Measurements from ENCODE around the gene MAP1S. TPM values are rescaled to one million over a fixed set of nuclear protein-coding genes. Genes with fewer than 3 reads are reported as not detected.

Gene MAP1S
- polyA plus RNA-seq, 1 of the 3 experiments (the other 2 are of a cell fraction), result 18.4 TPM

GRCh38 chr19:17754634-17755442 lies 35.6 kb downstream of the MAP1S start:
- TF ChIP-seq, protein P1, sequence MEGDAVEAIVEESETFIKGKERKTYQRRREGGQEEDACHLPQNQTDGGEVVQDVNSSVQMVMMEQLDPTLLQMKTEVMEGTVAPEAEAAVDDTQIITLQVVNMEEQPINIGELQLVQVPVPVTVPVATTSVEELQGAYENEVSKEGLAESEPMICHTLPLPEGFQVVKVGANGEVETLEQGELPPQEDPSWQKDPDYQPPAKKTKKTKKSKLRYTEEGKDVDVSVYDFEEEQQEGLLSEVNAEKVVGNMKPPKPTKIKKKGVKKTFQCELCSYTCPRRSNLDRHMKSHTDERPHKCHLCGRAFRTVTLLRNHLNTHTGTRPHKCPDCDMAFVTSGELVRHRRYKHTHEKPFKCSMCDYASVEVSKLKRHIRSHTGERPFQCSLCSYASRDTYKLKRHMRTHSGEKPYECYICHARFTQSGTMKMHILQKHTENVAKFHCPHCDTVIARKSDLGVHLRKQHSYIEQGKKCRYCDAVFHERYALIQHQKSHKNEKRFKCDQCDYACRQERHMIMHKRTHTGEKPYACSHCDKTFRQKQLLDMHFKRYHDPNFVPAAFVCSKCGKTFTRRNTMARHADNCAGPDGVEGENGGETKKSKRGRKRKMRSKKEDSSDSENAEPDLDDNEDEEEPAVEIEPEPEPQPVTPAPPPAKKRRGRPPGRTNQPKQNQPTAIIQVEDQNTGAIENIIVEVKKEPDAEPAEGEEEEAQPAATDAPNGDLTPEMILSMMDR (IDR thresholded peaks at IDR 0.05), result no peak
- TF ChIP-seq FOXJ3 (CRISPR knock-in tag; IDR thresholded peaks at IDR 0.05), result no peak
- TF ChIP-seq, protein P2, sequence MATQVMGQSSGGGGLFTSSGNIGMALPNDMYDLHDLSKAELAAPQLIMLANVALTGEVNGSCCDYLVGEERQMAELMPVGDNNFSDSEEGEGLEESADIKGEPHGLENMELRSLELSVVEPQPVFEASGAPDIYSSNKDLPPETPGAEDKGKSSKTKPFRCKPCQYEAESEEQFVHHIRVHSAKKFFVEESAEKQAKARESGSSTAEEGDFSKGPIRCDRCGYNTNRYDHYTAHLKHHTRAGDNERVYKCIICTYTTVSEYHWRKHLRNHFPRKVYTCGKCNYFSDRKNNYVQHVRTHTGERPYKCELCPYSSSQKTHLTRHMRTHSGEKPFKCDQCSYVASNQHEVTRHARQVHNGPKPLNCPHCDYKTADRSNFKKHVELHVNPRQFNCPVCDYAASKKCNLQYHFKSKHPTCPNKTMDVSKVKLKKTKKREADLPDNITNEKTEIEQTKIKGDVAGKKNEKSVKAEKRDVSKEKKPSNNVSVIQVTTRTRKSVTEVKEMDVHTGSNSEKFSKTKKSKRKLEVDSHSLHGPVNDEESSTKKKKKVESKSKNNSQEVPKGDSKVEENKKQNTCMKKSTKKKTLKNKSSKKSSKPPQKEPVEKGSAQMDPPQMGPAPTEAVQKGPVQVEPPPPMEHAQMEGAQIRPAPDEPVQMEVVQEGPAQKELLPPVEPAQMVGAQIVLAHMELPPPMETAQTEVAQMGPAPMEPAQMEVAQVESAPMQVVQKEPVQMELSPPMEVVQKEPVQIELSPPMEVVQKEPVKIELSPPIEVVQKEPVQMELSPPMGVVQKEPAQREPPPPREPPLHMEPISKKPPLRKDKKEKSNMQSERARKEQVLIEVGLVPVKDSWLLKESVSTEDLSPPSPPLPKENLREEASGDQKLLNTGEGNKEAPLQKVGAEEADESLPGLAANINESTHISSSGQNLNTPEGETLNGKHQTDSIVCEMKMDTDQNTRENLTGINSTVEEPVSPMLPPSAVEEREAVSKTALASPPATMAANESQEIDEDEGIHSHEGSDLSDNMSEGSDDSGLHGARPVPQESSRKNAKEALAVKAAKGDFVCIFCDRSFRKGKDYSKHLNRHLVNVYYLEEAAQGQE (IDR thresholded peaks at IDR 0.05; ENCODE audit: low read depth, low read length), result no peak
- TF ChIP-seq TCF12 (IDR thresholded peaks at IDR 0.05), result no peak
- TF ChIP-seq GATA2 (CRISPR knock-in tag; IDR thresholded peaks at IDR 0.05), result no peak
- no peak for TF ChIP-seq MXI1 (IDR thresholded peaks at IDR 0.05; ENCODE audit: low read depth, low read length)
- TF ChIP-seq NFIC (IDR thresholded peaks at IDR 0.05; ENCODE audit: borderline replicate concordance), result no peak
- TF ChIP-seq EZH2phosphoT487 (IDR thresholded peaks at IDR 0.05; ENCODE audit: borderline replicate concordance, low read depth), result no peak
- H3K4me2 ChIP-seq, result 0 out of 2 replicates have a peak overlapping the region, but pooled peaks have one; percentile 31
- H2AFZ ChIP-seq (ENCODE audit: low read depth), result no peak overlapping the region
- H3K9me3 ChIP-seq, result no peaks in the 10 kb centered on the region
- no peaks in the 10 kb centered on the region for H3F3A ChIP-seq (replicated peaks; ENCODE audit: insufficient read depth)
- no peaks in the 10 kb centered on the region for H3K79me2 ChIP-seq (ENCODE audit: insufficient read depth)
- CTCF ChIA-PET, result interaction anchor here (0.5 to 2.1 kb wide), 5 partner anchors 21 to 1599 kb away, joined by 3 to 11 read pairs (median 3); partner anchors contain the start of gene RPL18A
- no peaks in the 10 kb centered on the region for H3K27me3 ChIP-seq (ENCODE audit: insufficient read depth)
- POLR2A ChIA-PET, result no interaction called here
- no peaks in the 10 kb centered on the region for H3K9me2 ChIP-seq
- H3K36me3 ChIP-seq (replicated peaks in 1 of 2; ENCODE audit: control insufficient read depth in 1 of 2, insufficient read depth in 2 of 2, low read length in 1 of 2), result no peaks in the 10 kb centered on the region
- peaks cover 9 to 17% of the 10 kb centered on the region in 2 experiments; a peak in 1 of 4 replicates for H3K4me1 ChIP-seq (ENCODE audit: control insufficient read depth in 1 of 2, insufficient read depth in 2 of 2, low read depth in 1 of 2, low read length in 1 of 2)
- H3K9ac ChIP-seq, result no peak overlapping the region
- H3K27ac ChIP-seq (ENCODE audit: low read depth in 2 of 2, low read length in 1 of 2), result peak overlapping the region in 1 of 2 experiments; percentile 30; a peak in 1 of 4 replicates
- 76% methylated on average over 5 of the region's 5 CpGs for WGBS (ENCODE audit: low lambda C conversion rate)
- no peaks in the 10 kb centered on the region for H4K20me1 ChIP-seq (ENCODE audit: insufficient read depth)
- no peak overlapping the region for H3K4me3 ChIP-seq (ENCODE audit: low read depth in 2 of 2, low read length in 1 of 2)
- no peak for DNase-seq

DNA sequence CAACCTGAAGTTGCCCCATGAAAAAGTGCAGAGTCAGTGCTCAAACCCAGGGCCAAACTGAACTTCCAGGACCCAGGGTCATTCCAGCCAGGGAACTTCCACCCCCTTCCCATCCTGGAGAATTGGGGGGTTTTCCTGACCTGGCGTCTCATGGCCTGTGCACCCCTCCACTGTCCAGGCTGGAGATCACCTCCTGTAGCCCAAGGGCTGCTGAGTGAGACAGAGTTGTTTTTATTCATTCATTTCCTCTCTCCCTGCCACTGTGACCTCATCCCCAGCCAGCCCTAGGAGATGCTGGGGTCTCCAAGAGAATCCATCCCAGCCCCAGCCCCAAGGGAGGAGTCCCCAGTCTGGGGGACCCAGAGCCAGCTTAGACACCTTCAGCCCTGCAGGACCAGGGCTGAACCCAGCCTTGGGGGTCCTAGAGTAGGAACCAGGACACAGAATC lies 36.2 kb downstream of the MAP1S start:
- Histone ChIP-seq H2AFZ (ENCODE audit: low read depth) (no peak overlapping the region), H3K9me2 (no peaks in the 10 kb centered on the region), H3K36me3 (replicated peaks in 1 of 2; ENCODE audit: control insufficient read depth in 1 of 2, insufficient read depth in 2 of 2, low read length in 1 of 2) (no peaks in the 10 kb centered on the region), H3K27me3 (ENCODE audit: insufficient read depth) (no peaks in the 10 kb centered on the region), H3K4me1 (ENCODE audit: control insufficient read depth in 1 of 2, insufficient read depth in 2 of 2, low read depth in 1 of 2, low read length in 1 of 2) (peaks cover 9 to 17% of the 10 kb centered on the region in 2 experiments; a peak in 1 of 4 replicates), H3K9me3 (no peaks in the 10 kb centered on the region), H3K9ac (no peak overlapping the region), H3K27ac (ENCODE audit: low read depth in 2 of 2, low read length in 1 of 2) (peak overlapping the region in 1 of 2 experiments; percentile 30; a peak in 2 of 4 replicates), H3F3A (replicated peaks; ENCODE audit: insufficient read depth) (no peaks in the 10 kb centered on the region), H3K4me3 (ENCODE audit: low read depth in 2 of 2, low read length in 1 of 2) (no peak overlapping the region), H4K20me1 (ENCODE audit: insufficient read depth) (no peaks in the 10 kb centered on the region), H3K4me2 (peak overlapping the region; percentile 31; the same call in 1 of the 2 replicates), H3K79me2 (ENCODE audit: insufficient read depth) (no peaks in the 10 kb centered on the region)
- ChIA-PET POLR2A (interaction anchor here (0.6 to 1.6 kb wide), 2 partner anchors 100 to 104 kb away, joined by 5 to 6 read pairs; partner anchors contain the start of gene RPL18A), CTCF (interaction anchor here (0.5 to 2.1 kb wide), 3 partner anchors 34 to 1599 kb away, joined by 3 to 11 read pairs (median 3); no protein-coding TSS in a partner anchor)
- no peak for TF ChIP-seq NRF1 (IDR thresholded peaks at IDR 0.05; ENCODE audit: low read depth, low read length)
- TF ChIP-seq, protein P3, sequence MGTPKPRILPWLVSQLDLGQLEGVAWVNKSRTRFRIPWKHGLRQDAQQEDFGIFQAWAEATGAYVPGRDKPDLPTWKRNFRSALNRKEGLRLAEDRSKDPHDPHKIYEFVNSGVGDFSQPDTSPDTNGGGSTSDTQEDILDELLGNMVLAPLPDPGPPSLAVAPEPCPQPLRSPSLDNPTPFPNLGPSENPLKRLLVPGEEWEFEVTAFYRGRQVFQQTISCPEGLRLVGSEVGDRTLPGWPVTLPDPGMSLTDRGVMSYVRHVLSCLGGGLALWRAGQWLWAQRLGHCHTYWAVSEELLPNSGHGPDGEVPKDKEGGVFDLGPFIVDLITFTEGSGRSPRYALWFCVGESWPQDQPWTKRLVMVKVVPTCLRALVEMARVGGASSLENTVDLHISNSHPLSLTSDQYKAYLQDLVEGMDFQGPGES (IDR thresholded peaks at IDR 0.05; ENCODE audit: low read depth, low read length), result no peak
- no peak for TF ChIP-seq RFX5 (IDR thresholded peaks at IDR 0.05; ENCODE audit: low read length)
- TF ChIP-seq TCF12 (IDR thresholded peaks at IDR 0.05), result no peak
- no peak for TF ChIP-seq USF1 (IDR thresholded peaks at IDR 0.05; ENCODE audit: borderline replicate concordance, low read depth)
- TF ChIP-seq RAD21 (IDR thresholded peaks at IDR 0.05; ENCODE audit: low read length), result no peak
- TF ChIP-seq TAF1 (IDR thresholded peaks at IDR 0.05; ENCODE audit: borderline replicate concordance, low read depth, low read length), result no peak
- no peak for TF ChIP-seq GATA2 (CRISPR knock-in tag; IDR thresholded peaks at IDR 0.05)
- TF ChIP-seq CHD2 (IDR thresholded peaks at IDR 0.05; ENCODE audit: low read length, partially characterized antibody), result no peak
- no peak for TF ChIP-seq ELF1 (IDR thresholded peaks at IDR 0.05)
- no peak for TF ChIP-seq POLR2AphosphoS5 (IDR thresholded peaks at IDR 0.05; ENCODE audit: low read depth, low read length)
- no CpG with 5 or more reads among the region's 1 CpG for WGBS (ENCODE audit: low lambda C conversion rate)
- peak; percentile 33 for DNase-seq

All from SK-N-SH (cell line).